Measurements from ENCODE around the gene KRT82. TPM values are rescaled to one million over a fixed set of nuclear protein-coding genes. Genes with fewer than 3 reads are reported as not detected.

Gene KRT82
- total RNA-seq, 2 donors from 2014 or later = not detected

DNA sequence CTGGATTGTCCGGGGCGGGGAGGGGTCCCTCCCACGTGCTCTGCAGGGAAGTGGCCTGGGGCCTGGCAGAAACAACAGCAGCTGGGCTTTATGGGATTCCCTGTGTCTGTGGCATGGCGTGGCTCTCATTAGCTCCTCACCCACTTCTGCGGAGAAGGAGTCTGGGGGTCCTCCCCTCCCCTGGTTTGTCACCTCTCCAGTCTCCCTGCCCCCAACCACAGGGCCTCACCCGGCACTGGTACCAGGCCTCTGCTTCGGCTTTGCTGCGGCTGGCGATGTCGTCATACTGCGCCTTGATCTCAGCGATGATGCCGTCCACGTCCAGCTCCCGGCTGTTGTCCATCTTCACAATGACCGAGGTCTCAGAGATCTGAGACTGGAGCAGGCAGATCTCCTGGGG, 6.4 kb downstream of the KRT82 start:
- H3K9me3 ChIP-seq = no peaks in the 10 kb centered on the region
- DNase-seq (ENCODE audit: low spot score) = no peak
- 97% methylated on average over 16 of the region's 16 CpGs for WGBS
- H3K27ac ChIP-seq = no peak overlapping the region
- H3K27me3 ChIP-seq (replicated peaks; ENCODE audit: insufficient read depth) = no peaks in the 10 kb centered on the region
- no peak overlapping the region for H3K4me3 ChIP-seq
- intact Hi-C loops (cut with DNase I) = no loop called here
- no peaks in the 10 kb centered on the region for H3K4me1 ChIP-seq (replicated peaks)
- TF ChIP-seq, protein P1, sequence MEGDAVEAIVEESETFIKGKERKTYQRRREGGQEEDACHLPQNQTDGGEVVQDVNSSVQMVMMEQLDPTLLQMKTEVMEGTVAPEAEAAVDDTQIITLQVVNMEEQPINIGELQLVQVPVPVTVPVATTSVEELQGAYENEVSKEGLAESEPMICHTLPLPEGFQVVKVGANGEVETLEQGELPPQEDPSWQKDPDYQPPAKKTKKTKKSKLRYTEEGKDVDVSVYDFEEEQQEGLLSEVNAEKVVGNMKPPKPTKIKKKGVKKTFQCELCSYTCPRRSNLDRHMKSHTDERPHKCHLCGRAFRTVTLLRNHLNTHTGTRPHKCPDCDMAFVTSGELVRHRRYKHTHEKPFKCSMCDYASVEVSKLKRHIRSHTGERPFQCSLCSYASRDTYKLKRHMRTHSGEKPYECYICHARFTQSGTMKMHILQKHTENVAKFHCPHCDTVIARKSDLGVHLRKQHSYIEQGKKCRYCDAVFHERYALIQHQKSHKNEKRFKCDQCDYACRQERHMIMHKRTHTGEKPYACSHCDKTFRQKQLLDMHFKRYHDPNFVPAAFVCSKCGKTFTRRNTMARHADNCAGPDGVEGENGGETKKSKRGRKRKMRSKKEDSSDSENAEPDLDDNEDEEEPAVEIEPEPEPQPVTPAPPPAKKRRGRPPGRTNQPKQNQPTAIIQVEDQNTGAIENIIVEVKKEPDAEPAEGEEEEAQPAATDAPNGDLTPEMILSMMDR (IDR thresholded peaks at IDR 0.05) = no peak
- TF ChIP-seq POLR2AphosphoS5 (IDR thresholded peaks at IDR 0.05) = no peak
- TF ChIP-seq POLR2A (IDR thresholded peaks at IDR 0.05) = no peak
- no peaks in the 10 kb centered on the region for H3K36me3 ChIP-seq

- no peak for DNase-seq (ENCODE audit: low spot score)
- no peaks in the 10 kb centered on the region for H3K36me3 ChIP-seq
- no peaks in the 10 kb centered on the region for H3K27me3 ChIP-seq (replicated peaks; ENCODE audit: insufficient read depth)
- TF ChIP-seq POLR2A (IDR thresholded peaks at IDR 0.05) (no peak), POLR2AphosphoS5 (IDR thresholded peaks at IDR 0.05) (no peak)
- TF ChIP-seq, protein P1 (IDR thresholded peaks at IDR 0.05) = no peak
- no peaks in the 10 kb centered on the region for H3K4me1 ChIP-seq (replicated peaks)
- no peak overlapping the region for H3K27ac ChIP-seq
- no peak overlapping the region for H3K4me3 ChIP-seq
- no peaks in the 10 kb centered on the region for H3K9me3 ChIP-seq
- WGBS = 100% methylated on average over 1 of the region's 1 CpG
- intact Hi-C loops (cut with DNase I) = no loop called here
Measured at GRCh38 chr12:52398176-52398575, 8.0 kb downstream of the KRT82 start.

DNA sequence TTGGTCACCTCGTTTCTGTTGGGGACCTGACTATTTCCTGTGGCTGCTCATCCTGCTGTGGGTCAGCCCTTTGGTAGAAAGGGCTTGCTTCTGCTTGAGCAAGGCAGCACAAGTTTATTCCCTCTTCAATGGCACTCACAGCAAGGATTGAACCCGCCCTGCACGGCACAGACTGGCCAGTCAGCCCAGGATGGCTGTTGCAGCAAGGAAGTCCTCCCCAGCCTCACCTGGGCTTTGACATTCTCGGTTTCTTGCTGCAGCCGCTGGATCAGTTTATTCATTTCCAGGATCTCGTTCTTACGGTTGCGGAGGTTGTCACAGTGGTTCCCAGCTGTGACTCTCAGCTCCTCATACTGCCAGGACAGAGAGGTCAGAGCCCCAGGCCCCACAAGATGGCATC, 9.5 kb downstream of the KRT82 start:
- TF ChIP-seq POLR2AphosphoS5 (IDR thresholded peaks at IDR 0.05) (no peak), POLR2A (IDR thresholded peaks at IDR 0.05) (no peak)
- TF ChIP-seq, protein P1 (IDR thresholded peaks at IDR 0.05) = no peak
- no peak overlapping the region for H3K27ac ChIP-seq
- no peaks in the 10 kb centered on the region for H3K4me1 ChIP-seq (replicated peaks)
- DNase-seq (ENCODE audit: low spot score) = no peak
- intact Hi-C loops (cut with DNase I) = no loop called here
- WGBS = 89% methylated on average over 8 of the region's 8 CpGs
- H3K27me3 ChIP-seq (replicated peaks; ENCODE audit: insufficient read depth) = no peaks in the 10 kb centered on the region
- H3K4me3 ChIP-seq = no peak overlapping the region
- H3K9me3 ChIP-seq = no peaks in the 10 kb centered on the region
- no peaks in the 10 kb centered on the region for H3K36me3 ChIP-seq

DNA sequence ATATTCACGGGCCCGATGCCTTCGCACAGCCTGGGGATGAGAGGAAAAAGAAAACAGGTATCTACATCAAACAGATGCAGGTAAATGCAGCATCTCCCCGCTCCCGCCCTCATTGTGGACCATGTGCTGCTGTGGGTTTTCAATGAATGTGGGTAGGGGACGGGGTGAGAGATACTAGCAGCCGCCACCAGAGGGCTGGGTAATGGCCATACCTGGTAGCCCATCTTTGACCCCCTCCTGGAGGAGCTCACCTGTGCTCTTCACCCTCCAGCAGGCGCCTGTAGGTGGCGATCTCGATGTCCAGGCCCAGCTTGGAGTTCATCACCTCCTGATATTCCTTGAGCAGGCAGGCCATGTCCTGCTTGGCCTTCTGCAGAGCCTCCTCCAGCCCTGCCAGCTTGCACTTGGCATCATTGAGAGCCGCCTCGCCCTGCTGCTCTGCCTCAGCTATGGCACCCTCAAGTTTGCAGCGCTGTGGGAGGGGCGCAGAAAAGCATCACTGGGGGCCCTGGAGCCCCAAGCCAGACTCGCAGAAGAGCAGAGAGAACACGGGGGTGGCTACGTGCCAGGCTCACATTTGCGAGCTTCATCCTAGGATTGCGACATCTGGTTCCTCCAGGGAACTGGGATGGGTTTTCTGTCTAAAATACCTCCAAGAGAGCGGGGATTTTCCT, 10.2 kb downstream of the KRT82 start:
- H3K36me3 ChIP-seq = no peaks in the 10 kb centered on the region
- intact Hi-C loops (cut with DNase I) = no loop called here
- DNase-seq (ENCODE audit: low spot score) = no peak
- H3K27me3 ChIP-seq (replicated peaks; ENCODE audit: insufficient read depth) = no peaks in the 10 kb centered on the region
- no peaks in the 10 kb centered on the region for H3K4me1 ChIP-seq (replicated peaks)
- no peak overlapping the region for H3K27ac ChIP-seq
- H3K4me3 ChIP-seq = no peak overlapping the region
- no peaks in the 10 kb centered on the region for H3K9me3 ChIP-seq
- 66% methylated on average over 20 of the region's 20 CpGs for WGBS
- TF ChIP-seq POLR2A (IDR thresholded peaks at IDR 0.05) (no peak), POLR2AphosphoS5 (IDR thresholded peaks at IDR 0.05) (no peak)
- TF ChIP-seq, protein P1 (IDR thresholded peaks at IDR 0.05) = peak in 2 of 4 experiments; percentile 14 to 34

- H3K27ac ChIP-seq = no peak overlapping the region
- H3K36me3 ChIP-seq = no peaks in the 10 kb centered on the region
- intact Hi-C loops (cut with DNase I) = no loop called here
- H3K9me3 ChIP-seq = no peaks in the 10 kb centered on the region
- no peak for TF ChIP-seq POLR2AphosphoS5 (IDR thresholded peaks at IDR 0.05)
- no peak for TF ChIP-seq POLR2A (IDR thresholded peaks at IDR 0.05)
- TF ChIP-seq, protein P1 (IDR thresholded peaks at IDR 0.05) = no peak
- 85% methylated on average over 13 of the region's 13 CpGs for WGBS
- no peaks in the 10 kb centered on the region for H3K4me1 ChIP-seq (replicated peaks)
- H3K27me3 ChIP-seq (replicated peaks; ENCODE audit: insufficient read depth) = no peaks in the 10 kb centered on the region
- DNase-seq (ENCODE audit: low spot score) = no peak
- H3K4me3 ChIP-seq = no peak overlapping the region
Measured at GRCh38 chr12:52394836-52395405, 11.2 kb downstream of the KRT82 start.

Data from prostate gland (tissue), 2 donors.